HEK293 (cell line): Measurements from ENCODE around the gene DLEC1.

ENCODE experiments used
- CTCF ChIA-PET: fragments of 350-600 bp; formaldehyde crosslinking; extraction: SDS; loops from one replicate; lab custom pipeline; 2021; ENCODE audit warnings: antibody characterized with exemption; lab: Yijun Ruan, JAX
- POLR2A ChIA-PET: fragments of 300-600 bp; formaldehyde crosslinking; extraction: SDS; loops from one replicate; lab custom pipeline; 2020; ENCODE audit warnings: antibody characterized with exemption, inconsistent platforms; lab: Yijun Ruan, JAX
- H3K27ac ChIP-seq: fragments of 200-500 bp; sonication (Bioruptor generic); 2 replicates; pipeline ENCODE4 v1.5.1; 2014; ENCODE audit warnings: low read depth, low read length, control low read depth, inconsistent platforms; ENCODE audit errors: extremely low read depth
- H3K36me3 ChIP-seq, 2 experiments: fragments of 200-500 bp in 1 of 2; sonication (Bioruptor generic) in 1 of 2; 1 replicate in 1 of 2; 2 replicates in 1 of 2; pipeline ENCODE4 v1.5.1; 2014 to 2017; ENCODE audit warnings: inconsistent platforms in 2 of 2, low read length in 2 of 2; ENCODE audit not compliant: control insufficient read depth in 2 of 2, insufficient read depth in 1 of 2
- H3K4me1 ChIP-seq: fragments of 200-500 bp; sonication (Bioruptor generic); 2 replicates; pipeline ENCODE4 v1.5.1; 2014; ENCODE audit warnings: mild to moderate bottlenecking, low read length, inconsistent platforms; ENCODE audit not compliant: control insufficient read depth, insufficient read depth
- H3K4me3 ChIP-seq: 2 replicates; pipeline ENCODE4 v1.5.1; 2011; ENCODE audit warnings: low read depth, mild to moderate bottlenecking, control low read depth, low read length, moderate library complexity
- H3K9me3 ChIP-seq: fragments of 200-500 bp; sonication (Bioruptor generic); 2 replicates; pipeline ENCODE4 v1.5.1; 2014; ENCODE audit warnings: low read depth, low read length, inconsistent platforms; ENCODE audit not compliant: control insufficient read depth, insufficient read depth
- EGR2 ChIP-seq: fragments of 450-650 bp; formaldehyde crosslinking; IDR thresholded peaks from 2 replicates; pipeline ENCODE4 v1.5.1; 2016; ENCODE audit warnings: low read depth, missing biosample characterization, missing genetic modification characterization
- GLIS2 ChIP-seq: fragments of 450-650 bp; formaldehyde crosslinking; IDR thresholded peaks from 2 replicates; pipeline ENCODE4 v1.5.1; 2016; ENCODE audit warnings: missing biosample characterization, missing genetic modification characterization
- IKZF3 ChIP-seq: fragments of 450-650 bp; IDR thresholded peaks from 2 replicates; pipeline ENCODE4 v1.5.0; 2018; ENCODE audit warnings: missing biosample characterization, mild to moderate bottlenecking, missing genetic modification characterization, moderate library complexity
- KLF9 ChIP-seq: fragments of 450-650 bp; formaldehyde crosslinking; IDR thresholded peaks from 2 replicates; pipeline ENCODE4 v1.5.1; 2016; ENCODE audit warnings: missing biosample characterization, missing genetic modification characterization, low read depth
- PATZ1 ChIP-seq: fragments of 450-650 bp; formaldehyde crosslinking; IDR thresholded peaks from 2 replicates; pipeline ENCODE4 v1.5.1; 2016; ENCODE audit warnings: missing biosample characterization, missing genetic modification characterization
- PRDM10 ChIP-seq: fragments of 450-650 bp; formaldehyde crosslinking; IDR thresholded peaks from 2 replicates; pipeline ENCODE4 v1.5.1; 2016; ENCODE audit warnings: missing biosample characterization, missing genetic modification characterization
- SP2 ChIP-seq: fragments of 450-650 bp; formaldehyde crosslinking; IDR thresholded peaks from 2 replicates; pipeline ENCODE4 v1.5.1; 2016; ENCODE audit warnings: missing biosample characterization, missing genetic modification characterization
- SP3 ChIP-seq: fragments of 450-650 bp; formaldehyde crosslinking; IDR thresholded peaks from 2 replicates; pipeline ENCODE4 v1.5.1; 2016; ENCODE audit warnings: missing biosample characterization, missing genetic modification characterization
- TCF7L2 ChIP-seq: IDR thresholded peaks from 2 replicates; pipeline ENCODE4 v1.6.1; 2011; ENCODE audit warnings: low read depth, mild to moderate bottlenecking, inconsistent platforms, low read length, moderate library complexity, borderline replicate concordance
- TRIM28 ChIP-seq: IDR thresholded peaks from 2 replicates; pipeline ENCODE4 v1.6.1; 2011; ENCODE audit warnings: low read length, control low read depth, borderline replicate concordance
- ZFP69B ChIP-seq: fragments of 450-650 bp; formaldehyde crosslinking; IDR thresholded peaks from 2 replicates; pipeline ENCODE4 v1.5.1; 2016; ENCODE audit warnings: missing biosample characterization, missing genetic modification characterization
- ZNF121 ChIP-seq: fragments of 450-650 bp; formaldehyde crosslinking; IDR thresholded peaks from 2 replicates; pipeline ENCODE4 v1.5.1; 2016; ENCODE audit warnings: missing biosample characterization, missing genetic modification characterization
- ZNF26 ChIP-seq: fragments of 450-650 bp; formaldehyde crosslinking; IDR thresholded peaks from 2 replicates; pipeline ENCODE4 v1.5.1; 2016; ENCODE audit warnings: missing biosample characterization, missing genetic modification characterization
- ZNF335 ChIP-seq: fragments of 450-650 bp; formaldehyde crosslinking; conservative IDR thresholded peaks from 2 replicates; pipeline ENCODE4 v1.5.1; 2016; ENCODE audit warnings: missing biosample characterization, missing genetic modification characterization
- ZNF341 ChIP-seq: fragments of 450-650 bp; formaldehyde crosslinking; IDR thresholded peaks from 2 replicates; pipeline ENCODE4; 2016; ENCODE audit warnings: low read depth, missing biosample characterization, missing genetic modification characterization
- ZNF394 ChIP-seq: fragments of 450-650 bp; formaldehyde crosslinking; IDR thresholded peaks from 2 replicates; pipeline ENCODE4 v1.5.1; 2016; ENCODE audit warnings: missing biosample characterization, missing genetic modification characterization, mild to moderate bottlenecking, moderate library complexity, borderline replicate concordance
- ZNF426 ChIP-seq: fragments of 450-650 bp; formaldehyde crosslinking; IDR thresholded peaks from 2 replicates; pipeline ENCODE4 v1.5.1; 2017; ENCODE audit warnings: missing biosample characterization, missing genetic modification characterization, mild to moderate bottlenecking, inconsistent platforms, moderate library complexity
- ZNF449 ChIP-seq: fragments of 450-650 bp; formaldehyde crosslinking; IDR thresholded peaks from 2 replicates; pipeline ENCODE4 v1.5.1; 2017; ENCODE audit warnings: missing biosample characterization, mild to moderate bottlenecking, missing genetic modification characterization, moderate library complexity
- ZNF530 ChIP-seq: fragments of 450-650 bp; formaldehyde crosslinking; IDR thresholded peaks from 2 replicates; pipeline ENCODE4 v1.5.1; 2016; ENCODE audit warnings: low read depth, missing biosample characterization, missing genetic modification characterization
- ZNF580 ChIP-seq: fragments of 450-650 bp; formaldehyde crosslinking; IDR thresholded peaks from 2 replicates; pipeline ENCODE4 v1.5.1; 2016; ENCODE audit warnings: missing biosample characterization, missing genetic modification characterization
- ZNF670 ChIP-seq: fragments of 450-650 bp; formaldehyde crosslinking; IDR thresholded peaks from 2 replicates; pipeline ENCODE4 v1.5.1; 2016; ENCODE audit warnings: missing biosample characterization, missing genetic modification characterization, low read depth
- ZNF791 ChIP-seq: fragments of 450-650 bp; formaldehyde crosslinking; IDR thresholded peaks from 2 replicates; pipeline ENCODE4 v1.5.1; 2016; ENCODE audit warnings: missing biosample characterization, missing genetic modification characterization
- ZSCAN30 ChIP-seq: fragments of 450-650 bp; IDR thresholded peaks from 2 replicates; pipeline ENCODE4 v1.5.1; 2018; ENCODE audit warnings: missing biosample characterization, mild to moderate bottlenecking, missing genetic modification characterization, moderate library complexity

The DLEC1 gene

GRCh38 chr3:38136393-38136776 lies 97.4 kb downstream of the DLEC1 start:
- H3K4me3 ChIP-seq: peak overlapping the region; percentile 83
- H3K4me1 ChIP-seq: no peaks in the 10 kb centered on the region
- ChIA-PET CTCF (no interaction called here), POLR2A (interaction anchor here (0.8 to 3.5 kb wide), 12 partner anchors 10 to 319 kb away, joined by 3 to 48 read pairs (median 6); partner anchors contain the start of genes ACVR2B and OXSR1)
- H3K9me3 ChIP-seq: no peaks in the 10 kb centered on the region
- H3K27ac ChIP-seq: peak overlapping the region; percentile 2; the same call in 1 of the 2 replicates
- H3K36me3 ChIP-seq: peaks cover 0 to 39% of the 10 kb centered on the region in 2 experiments; a peak in 1 of 3 replicates
- TF ChIP-seq ZNF335 (tag by site-specific recombination) (peak; percentile 83), ZNF341 (tag by site-specific recombination) (peak; percentile 86), ZNF670 (tag by site-specific recombination) (no peak)

- ChIA-PET POLR2A (interaction anchor here (0.6 to 3.5 kb wide), 17 partner anchors 11 to 318 kb away, joined by 3 to 48 read pairs (median 5); partner anchors contain the start of genes ACVR2B, OXSR1 and XYLB), CTCF (no interaction called here)
- Histone ChIP-seq H3K9me3 (no peaks in the 10 kb centered on the region), H3K27ac (peak within 1 kb of the TSS; percentile 2; the same call in 1 of the 2 replicates), H3K4me1 (no peaks in the 10 kb centered on the region), H3K36me3 (peaks cover 0 to 32% of the 10 kb centered on the region in 2 experiments; a peak in 1 of 3 replicates), H3K4me3 (peak within 1 kb of the TSS; percentile 83)
- TF ChIP-seq PRDM10 (tag by site-specific recombination) (peak; percentile 79; the same call in 1 of the 2 replicates), IKZF3 (tag by site-specific recombination) (peak; percentile 63), GLIS2 (tag by site-specific recombination) (peak; percentile 17; the same call in 1 of the 2 replicates), ZNF426 (tag by site-specific recombination) (no peak), ZNF791 (tag by site-specific recombination) (no peak), KLF9 (tag by site-specific recombination) (peak; percentile 28; the same call in 1 of the 2 replicates), ZNF121 (no peak), EGR2 (tag by site-specific recombination) (peak; percentile 26; the same call in 1 of the 2 replicates), TRIM28 (no peak), ZNF394 (tag by site-specific recombination) (no peak), ZSCAN30 (tag by site-specific recombination) (0 out of 2 replicates have a peak, but pooled peaks have one; percentile 43), ZNF26 (tag by site-specific recombination) (no peak), SP3 (tag by site-specific recombination) (peak; percentile 90), ZNF449 (peak; percentile 99), ZNF530 (tag by site-specific recombination) (no peak), ZFP69B (tag by site-specific recombination) (peak; percentile 62; the same call in 1 of the 2 replicates), SP2 (tag by site-specific recombination) (peak; percentile 99), TCF7L2 (no peak), PATZ1 (tag by site-specific recombination) (peak; percentile 44), ZNF670 (tag by site-specific recombination) (no peak), ZNF580 (tag by site-specific recombination) (peak; percentile 20; the same call in 1 of the 2 replicates)
Observed at GRCh38 chr3:38136777-38137614, 98.0 kb downstream of the DLEC1 start, which contains the start of gene ACAA1. Gene ACAA1 (minus strand): TSS chr3:38137127. CDS start chr3:38137035, 92 bp downstream.
